Ascending aorta (tissue), 2 donors: ENCODE results near the gene RAF1. TPM values are rescaled to one million over a fixed set of nuclear protein-coding genes. Genes with fewer than 3 reads are reported as not detected.

Experiments
- DNase-seq, 2 donors: peaks; one replicate each; pipeline ENCODE4 v3.0.0-alpha.2; 2019; ENCODE audit warnings: low spot score in 2 of 2
- H3K27ac ChIP-seq, 2 donors: fragments of 200-600 bp; sonication (generic); one replicate each; pipeline ENCODE4 v1.5.1; 2016 to 2017; ENCODE audit warnings: mild to moderate bottlenecking in 1 of 2
- H3K27me3 ChIP-seq: fragments of 200-600 bp; sonication (generic); one replicate; pipeline ENCODE4 v1.5.1; 2017
- H3K36me3 ChIP-seq, 2 donors: fragments of 200-600 bp; sonication (generic); one replicate each; pipeline ENCODE4 v1.5.1; 2016
- H3K4me1 ChIP-seq, 2 donors: fragments of 200-600 bp; sonication (generic); one replicate each; pipeline ENCODE4 v1.5.1; 2016 to 2017; ENCODE audit warnings: mild to moderate bottlenecking in 1 of 2
- H3K4me3 ChIP-seq, 2 donors: fragments of 200-600 bp; sonication (generic); one replicate each; pipeline ENCODE4 v1.5.1; 2016 to 2017; ENCODE audit warnings: mild to moderate bottlenecking in 1 of 2
- H3K9me3 ChIP-seq, 2 donors: fragments of 200-600 bp; sonication (generic); one replicate each; pipeline ENCODE4 v1.5.1; 2016
- CTCF ChIP-seq, 3 experiments: fragments of 200-600 bp in 2 of 3; fragments of 450-650 bp in 1 of 3; sonication (generic) in 2 of 3; IDR thresholded peaks; one replicate each; pipeline ENCODE4 v1.5.1; 2016 to 2019; ENCODE audit warnings: antibody characterized with exemption in 3 of 3, mild to moderate bottlenecking in 1 of 3, moderate library complexity in 1 of 3
- intact Hi-C: fragments of 100-400 bp; cut with DNase I; formaldehyde crosslinking; loops from one replicate; pipeline ENCODE4 v1.15.1; 2023
- total RNA-seq: library from RNA; depleted of rRNA; stranded (reverse); fragments of >200 nt; gene quantifications from one replicate; pipeline ENCODE4 v1.1.0, GENCODE V29; 2016

The RAF1 gene
- total RNA-seq, 1 donor from 2014 or later, result 103 TPM

DNA sequence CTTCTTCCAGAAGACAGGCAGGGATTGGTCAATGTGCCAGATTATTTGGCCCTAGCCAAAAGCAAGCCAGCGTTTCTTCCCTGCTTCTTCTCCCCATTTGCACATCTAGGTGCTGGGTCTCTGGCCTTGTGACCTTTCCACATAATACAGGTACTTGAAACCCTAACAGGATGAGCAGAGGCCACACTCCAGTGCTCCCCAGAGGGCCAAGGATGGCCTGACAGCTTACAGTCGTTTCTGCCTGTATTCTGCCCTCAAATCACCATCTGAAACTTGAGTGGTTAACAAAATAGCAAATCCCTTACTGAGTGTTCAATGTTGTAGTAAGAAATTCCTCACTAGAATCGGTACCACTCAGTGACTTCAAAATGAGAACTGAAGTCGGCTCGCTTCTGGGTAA, 77.9 kb downstream of the RAF1 start:
- H3K27me3 ChIP-seq, result no peaks in the 10 kb centered on the region
- H3K9me3 ChIP-seq, result no peaks in the 10 kb centered on the region
- intact Hi-C loops, result no loop called here
- H3K27ac ChIP-seq, result no peak overlapping the region
- no peaks in the 10 kb centered on the region for H3K4me1 ChIP-seq
- no peak for DNase-seq
- H3K4me3 ChIP-seq, result no peak overlapping the region
- no peak for TF ChIP-seq CTCF (IDR thresholded peaks at IDR 0.05)
- peaks cover 80 to 97% of the 10 kb centered on the region in 2 donors for H3K36me3 ChIP-seq

DNA sequence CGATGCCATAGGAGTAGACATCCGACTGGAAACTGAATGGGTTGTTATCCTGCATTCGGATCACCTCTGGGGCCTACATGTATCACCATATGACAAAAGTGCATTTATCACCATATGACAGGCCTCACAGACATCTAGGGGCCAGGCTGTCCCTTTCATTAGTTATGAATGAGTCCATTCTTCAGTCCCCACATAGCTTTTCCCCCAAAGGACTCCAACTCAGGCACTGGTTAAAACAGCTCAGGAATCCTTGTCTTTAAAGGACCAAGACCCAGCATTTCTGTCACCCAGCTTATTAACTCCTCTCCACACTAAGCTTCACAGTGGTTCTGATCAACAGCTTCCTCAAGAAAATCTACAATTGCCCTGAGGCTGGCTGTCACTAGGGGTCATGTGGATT, 78.7 kb downstream of the RAF1 start:
- TF ChIP-seq CTCF (IDR thresholded peaks at IDR 0.05), result no peak
- Histone ChIP-seq H3K4me3 (no peak overlapping the region), H3K27me3 (no peaks in the 10 kb centered on the region), H3K36me3 (peaks cover 78 to 97% of the 10 kb centered on the region in 2 donors), H3K9me3 (no peaks in the 10 kb centered on the region), H3K4me1 (no peaks in the 10 kb centered on the region), H3K27ac (no peak overlapping the region)
- intact Hi-C loops, result no loop called here
- DNase-seq, result no peak

DNA sequence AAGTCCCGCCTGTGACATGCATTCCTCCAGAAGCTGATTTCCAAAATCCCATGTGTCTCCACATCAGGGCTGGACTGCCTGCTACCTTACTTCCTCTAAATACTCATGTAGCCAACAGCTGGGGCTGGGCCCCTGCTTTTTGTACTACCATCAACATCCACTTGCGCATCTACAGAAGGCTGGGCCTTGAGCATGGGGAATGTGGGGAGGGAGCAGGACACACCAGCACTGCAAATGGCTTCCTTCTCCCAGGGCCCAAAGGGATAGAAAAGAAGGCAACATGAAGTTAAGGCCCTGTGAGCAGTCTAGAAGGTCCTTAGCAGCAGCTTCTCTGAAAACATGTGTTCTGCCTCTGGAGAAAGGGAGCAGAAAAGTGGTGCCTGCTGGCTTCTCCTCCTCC, 79.8 kb downstream of the RAF1 start:
- H3K4me3 ChIP-seq, result no peak overlapping the region
- H3K27ac ChIP-seq, result no peak overlapping the region
- TF ChIP-seq CTCF (IDR thresholded peaks at IDR 0.05), result no peak
- H3K27me3 ChIP-seq, result no peaks in the 10 kb centered on the region
- H3K36me3 ChIP-seq, result peaks cover 75 to 96% of the 10 kb centered on the region in 2 donors
- no peaks in the 10 kb centered on the region for H3K9me3 ChIP-seq
- intact Hi-C loops, result no loop called here
- no peak for DNase-seq
- peaks cover 0 to 2% of the 10 kb centered on the region in 2 donors for H3K4me1 ChIP-seq

- H3K27me3 ChIP-seq, result no peaks in the 10 kb centered on the region
- intact Hi-C loops, result no loop called here
- H3K4me3 ChIP-seq, result no peak overlapping the region
- DNase-seq, result no peak
- H3K4me1 ChIP-seq, result peaks cover 0 to 2% of the 10 kb centered on the region in 2 donors
- no peaks in the 10 kb centered on the region for H3K9me3 ChIP-seq
- TF ChIP-seq CTCF (IDR thresholded peaks at IDR 0.05), result no peak
- no peak overlapping the region for H3K27ac ChIP-seq
- H3K36me3 ChIP-seq, result peaks cover 68 to 96% of the 10 kb centered on the region in 2 donors
Measured at GRCh38 chr3:12583280-12583679, 80.6 kb downstream of the RAF1 start.

DNA sequence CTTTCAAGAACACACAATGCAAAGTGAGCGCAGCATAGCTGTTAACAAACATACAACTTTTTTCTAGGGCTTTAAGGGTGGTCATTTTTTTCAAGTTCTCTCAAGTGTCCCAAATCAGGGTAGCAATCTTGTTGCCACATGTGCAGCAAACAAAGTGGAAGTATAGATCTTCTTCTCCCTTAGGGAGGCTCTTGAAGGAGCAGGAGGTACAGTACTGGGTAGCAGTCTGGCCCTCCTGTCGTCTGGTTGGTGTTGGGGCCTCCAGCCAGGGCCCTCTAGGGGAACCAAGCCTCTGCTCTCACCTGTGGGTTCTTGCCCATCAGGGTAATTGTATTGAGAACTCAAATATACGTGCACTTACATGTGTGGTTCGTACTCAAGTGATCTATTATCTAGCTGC, 81.2 kb downstream of the RAF1 start:
- DNase-seq, result no peak
- no peak overlapping the region for H3K4me3 ChIP-seq
- H3K27ac ChIP-seq, result no peak overlapping the region
- no peaks in the 10 kb centered on the region for H3K27me3 ChIP-seq
- peaks cover 67 to 96% of the 10 kb centered on the region in 2 donors for H3K36me3 ChIP-seq
- H3K9me3 ChIP-seq, result no peaks in the 10 kb centered on the region
- intact Hi-C loops, result no loop called here
- TF ChIP-seq CTCF (IDR thresholded peaks at IDR 0.05), result no peak
- H3K4me1 ChIP-seq, result peaks cover 0 to 2% of the 10 kb centered on the region in 2 donors

GRCh38 chr3:12579905-12580304, 84.0 kb downstream of the RAF1 start:
- H3K36me3 ChIP-seq, result peaks cover 73 to 97% of the 10 kb centered on the region in 2 donors
- intact Hi-C loops, result no loop called here

More at GRCh38 chr3:12579905-12580304, 84.0 kb downstream of the RAF1 start:
- Histone ChIP-seq H3K4me3 (no peak overlapping the region), H3K9me3 (no peaks in the 10 kb centered on the region), H3K4me1 (peaks cover 0 to 2% of the 10 kb centered on the region in 2 donors), H3K27ac (peak overlapping the region; percentile 15 to 27), H3K27me3 (no peaks in the 10 kb centered on the region)
- DNase-seq, result no peak
- no peak for TF ChIP-seq CTCF (IDR thresholded peaks at IDR 0.05)
